GM12873 (cell line): ENCODE results near the gene HRH1.

ENCODE experiments used
- CTCF ChIP-seq: IDR thresholded peaks from 2 replicates; pipeline ENCODE4 v1.5.1; 2012; ENCODE audit warnings: low read depth, mild to moderate bottlenecking, moderate library complexity, low read length, control low read depth; ENCODE audit not compliant: insufficient read depth; ENCODE audit errors: missing control alignments

HRH1 gene

GRCh38 chr3:11154036-11154952 lies at the start of gene HRH1:
Gene HRH1 (plus strand): TSS chr3:11154493. CDS start chr3:11259038, 104,545 bp downstream.
- TF ChIP-seq CTCF = no peak

- no peak for TF ChIP-seq CTCF
These were observed 38.7 kb upstream of the HRH1 start for GRCh38 chr3:11115548-11115947.

- no peak for TF ChIP-seq CTCF
These were observed 37.8 kb upstream of the HRH1 start for GRCh38 chr3:11116336-11117059.

GRCh38 chr3:11117591-11117990 lies 36.7 kb upstream of the HRH1 start:
- TF ChIP-seq CTCF = no peak

- TF ChIP-seq CTCF = no peak
These were observed 36.1 kb upstream of the HRH1 start for GRCh38 chr3:11118181-11118682.

- TF ChIP-seq CTCF = no peak
These were observed 34.0 kb upstream of the HRH1 start for GRCh38 chr3:11120091-11120805.
